ENCODE data around the gene CDKN2B. TPM values are rescaled to one million over a fixed set of nuclear protein-coding genes. Genes with fewer than 3 reads are reported as not detected.

CDKN2B gene
- polyA plus RNA-seq, 1 of the 3 experiments (the other 2 are of a cell fraction) = 6.3 TPM

DNA sequence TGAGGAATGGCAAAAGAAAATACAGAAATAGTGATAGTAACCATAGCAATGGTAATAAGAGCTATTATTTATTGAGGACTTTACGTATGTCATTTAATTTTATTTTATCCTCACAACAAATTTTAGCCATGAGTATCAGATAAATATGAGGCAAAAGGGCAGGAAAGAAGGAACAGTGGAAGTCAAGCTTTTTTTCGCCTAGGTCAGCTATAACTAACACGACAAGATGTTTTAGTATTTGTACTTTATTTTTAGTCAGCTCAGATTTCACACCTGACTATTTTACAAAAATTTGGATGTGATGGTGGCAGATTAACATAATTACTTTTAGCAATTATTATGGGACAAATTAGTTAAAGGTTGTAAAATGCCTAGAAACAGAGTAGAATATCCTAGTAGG lies 34.8 kb upstream of the CDKN2B start:
- POLR2A ChIA-PET = no interaction called here
- H3K79me2 ChIP-seq (ENCODE audit: insufficient read depth) = no peaks in the 10 kb centered on the region
- DNase-seq = no peak
- no peaks in the 10 kb centered on the region for H3K9me2 ChIP-seq
- H3K4me2 ChIP-seq = no peak overlapping the region
- H4K20me1 ChIP-seq (ENCODE audit: insufficient read depth) = no peaks in the 10 kb centered on the region
- TF ChIP-seq, protein P1, sequence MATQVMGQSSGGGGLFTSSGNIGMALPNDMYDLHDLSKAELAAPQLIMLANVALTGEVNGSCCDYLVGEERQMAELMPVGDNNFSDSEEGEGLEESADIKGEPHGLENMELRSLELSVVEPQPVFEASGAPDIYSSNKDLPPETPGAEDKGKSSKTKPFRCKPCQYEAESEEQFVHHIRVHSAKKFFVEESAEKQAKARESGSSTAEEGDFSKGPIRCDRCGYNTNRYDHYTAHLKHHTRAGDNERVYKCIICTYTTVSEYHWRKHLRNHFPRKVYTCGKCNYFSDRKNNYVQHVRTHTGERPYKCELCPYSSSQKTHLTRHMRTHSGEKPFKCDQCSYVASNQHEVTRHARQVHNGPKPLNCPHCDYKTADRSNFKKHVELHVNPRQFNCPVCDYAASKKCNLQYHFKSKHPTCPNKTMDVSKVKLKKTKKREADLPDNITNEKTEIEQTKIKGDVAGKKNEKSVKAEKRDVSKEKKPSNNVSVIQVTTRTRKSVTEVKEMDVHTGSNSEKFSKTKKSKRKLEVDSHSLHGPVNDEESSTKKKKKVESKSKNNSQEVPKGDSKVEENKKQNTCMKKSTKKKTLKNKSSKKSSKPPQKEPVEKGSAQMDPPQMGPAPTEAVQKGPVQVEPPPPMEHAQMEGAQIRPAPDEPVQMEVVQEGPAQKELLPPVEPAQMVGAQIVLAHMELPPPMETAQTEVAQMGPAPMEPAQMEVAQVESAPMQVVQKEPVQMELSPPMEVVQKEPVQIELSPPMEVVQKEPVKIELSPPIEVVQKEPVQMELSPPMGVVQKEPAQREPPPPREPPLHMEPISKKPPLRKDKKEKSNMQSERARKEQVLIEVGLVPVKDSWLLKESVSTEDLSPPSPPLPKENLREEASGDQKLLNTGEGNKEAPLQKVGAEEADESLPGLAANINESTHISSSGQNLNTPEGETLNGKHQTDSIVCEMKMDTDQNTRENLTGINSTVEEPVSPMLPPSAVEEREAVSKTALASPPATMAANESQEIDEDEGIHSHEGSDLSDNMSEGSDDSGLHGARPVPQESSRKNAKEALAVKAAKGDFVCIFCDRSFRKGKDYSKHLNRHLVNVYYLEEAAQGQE (IDR thresholded peaks at IDR 0.05; ENCODE audit: low read depth, low read length) = no peak
- TF ChIP-seq FOXM1 (IDR thresholded peaks at IDR 0.05; ENCODE audit: low read depth) (no peak), EP300 (IDR thresholded peaks at IDR 0.05; ENCODE audit: borderline replicate concordance in 1 of 2, low read depth in 1 of 2, low read length in 1 of 2) (no peak), RAD21 (IDR thresholded peaks at IDR 0.05; ENCODE audit: low read length) (no peak), TAF1 (IDR thresholded peaks at IDR 0.05; ENCODE audit: borderline replicate concordance, low read depth, low read length) (no peak)
- peak overlapping the region in 1 of 2 experiments; percentile 54; a peak in 1 of 4 replicates for H3K27ac ChIP-seq (ENCODE audit: low read depth in 2 of 2, low read length in 1 of 2)
- no peak overlapping the region for H3K9ac ChIP-seq
- H3K9me3 ChIP-seq = no peaks in the 10 kb centered on the region
- H2AFZ ChIP-seq (ENCODE audit: low read depth) = no peak overlapping the region
- 17% methylated on average over 3 of the region's 3 CpGs for WGBS (ENCODE audit: low lambda C conversion rate)
- H3K4me1 ChIP-seq (ENCODE audit: control insufficient read depth in 1 of 2, insufficient read depth in 2 of 2, low read depth in 1 of 2, low read length in 1 of 2) = no peaks in the 10 kb centered on the region; a peak in 1 of 4 replicates
- H3K36me3 ChIP-seq (replicated peaks in 1 of 2; ENCODE audit: control insufficient read depth in 1 of 2, insufficient read depth in 2 of 2, low read length in 1 of 2) = no peaks in the 10 kb centered on the region
- CTCF ChIA-PET = interaction anchor here (0.8 to 2.8 kb wide), 2 partner anchors 10 to 230 kb away, joined by 3 to 11 read pairs; no protein-coding TSS in a partner anchor
- no peaks in the 10 kb centered on the region for H3K27me3 ChIP-seq (ENCODE audit: insufficient read depth)
- peaks cover 13% of the 10 kb centered on the region for H3F3A ChIP-seq (replicated peaks; ENCODE audit: insufficient read depth)
- H3K4me3 ChIP-seq (ENCODE audit: low read depth in 2 of 2, low read length in 1 of 2) = no peak overlapping the region

DNA sequence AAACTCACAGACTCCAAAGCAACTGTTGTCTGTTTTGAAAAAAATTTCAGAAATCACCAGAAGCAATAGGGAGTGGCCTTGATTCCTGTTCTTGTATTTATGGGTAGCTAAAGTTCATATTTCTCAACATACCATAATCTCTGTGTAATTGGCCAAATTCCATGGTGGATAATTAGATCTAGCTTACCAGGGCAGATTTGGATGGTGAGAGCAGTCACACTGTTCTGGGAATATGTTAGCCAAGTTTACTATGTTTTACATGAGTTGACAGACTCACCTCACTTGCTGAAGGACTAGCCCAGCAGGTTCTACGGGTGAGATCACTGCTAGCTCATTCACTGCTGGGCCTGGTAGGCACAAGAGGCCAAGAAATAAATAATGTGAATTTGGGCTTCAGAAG lies 32.7 kb upstream of the CDKN2B start:
- H4K20me1 ChIP-seq (ENCODE audit: insufficient read depth) = no peaks in the 10 kb centered on the region
- no peaks in the 10 kb centered on the region for H3K27me3 ChIP-seq (ENCODE audit: insufficient read depth)
- H3K9me3 ChIP-seq = no peaks in the 10 kb centered on the region
- CTCF ChIA-PET = interaction anchor here (9.0 kb wide), 1 partner anchor 230 kb away, joined by 100 read pairs; no protein-coding TSS in a partner anchor
- H3K27ac ChIP-seq (ENCODE audit: low read depth in 2 of 2, low read length in 1 of 2) = peak overlapping the region in 1 of 2 experiments; percentile 64; a peak in 2 of 4 replicates
- WGBS (ENCODE audit: low lambda C conversion rate) = no CpG with 5 or more reads among the region's 1 CpG
- no peaks in the 10 kb centered on the region; a peak in 1 of 4 replicates for H3K4me1 ChIP-seq (ENCODE audit: control insufficient read depth in 1 of 2, insufficient read depth in 2 of 2, low read depth in 1 of 2, low read length in 1 of 2)
- no peak overlapping the region for H2AFZ ChIP-seq (ENCODE audit: low read depth)
- H3K9me2 ChIP-seq = no peaks in the 10 kb centered on the region
- H3F3A ChIP-seq (replicated peaks; ENCODE audit: insufficient read depth) = peaks cover 13% of the 10 kb centered on the region
- no peaks in the 10 kb centered on the region for H3K36me3 ChIP-seq (replicated peaks in 1 of 2; ENCODE audit: control insufficient read depth in 1 of 2, insufficient read depth in 2 of 2, low read length in 1 of 2)
- no peak overlapping the region for H3K9ac ChIP-seq
- DNase-seq = no peak
- no peak overlapping the region for H3K4me3 ChIP-seq (ENCODE audit: low read depth in 2 of 2, low read length in 1 of 2)
- H3K79me2 ChIP-seq (ENCODE audit: insufficient read depth) = no peaks in the 10 kb centered on the region
- POLR2A ChIA-PET = no interaction called here
- H3K4me2 ChIP-seq = no peak overlapping the region
- TF ChIP-seq POLR2AphosphoS5 (IDR thresholded peaks at IDR 0.05; ENCODE audit: low read depth, low read length) (no peak), YY1 (IDR thresholded peaks at IDR 0.05; ENCODE audit: low read depth) (no peak), NRF1 (IDR thresholded peaks at IDR 0.05; ENCODE audit: low read depth, low read length) (no peak), TAF1 (IDR thresholded peaks at IDR 0.05; ENCODE audit: borderline replicate concordance, low read depth, low read length) (no peak), SIN3A (IDR thresholded peaks at IDR 0.05; ENCODE audit: borderline replicate concordance, low read depth, low read length) (no peak), JUND (IDR thresholded peaks at IDR 0.05) (no peak), EZH2phosphoT487 (IDR thresholded peaks at IDR 0.05; ENCODE audit: borderline replicate concordance, low read depth) (no peak), RCOR1 (IDR thresholded peaks at IDR 0.05; ENCODE audit: low read length) (no peak), NFIC (IDR thresholded peaks at IDR 0.05; ENCODE audit: borderline replicate concordance) (no peak)
- TF ChIP-seq, protein P2, sequence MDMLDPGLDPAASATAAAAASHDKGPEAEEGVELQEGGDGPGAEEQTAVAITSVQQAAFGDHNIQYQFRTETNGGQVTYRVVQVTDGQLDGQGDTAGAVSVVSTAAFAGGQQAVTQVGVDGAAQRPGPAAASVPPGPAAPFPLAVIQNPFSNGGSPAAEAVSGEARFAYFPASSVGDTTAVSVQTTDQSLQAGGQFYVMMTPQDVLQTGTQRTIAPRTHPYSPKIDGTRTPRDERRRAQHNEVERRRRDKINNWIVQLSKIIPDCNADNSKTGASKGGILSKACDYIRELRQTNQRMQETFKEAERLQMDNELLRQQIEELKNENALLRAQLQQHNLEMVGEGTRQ (IDR thresholded peaks at IDR 0.05; ENCODE audit: borderline replicate concordance, low read depth, low read length) = no peak
- TF ChIP-seq, protein P3, sequence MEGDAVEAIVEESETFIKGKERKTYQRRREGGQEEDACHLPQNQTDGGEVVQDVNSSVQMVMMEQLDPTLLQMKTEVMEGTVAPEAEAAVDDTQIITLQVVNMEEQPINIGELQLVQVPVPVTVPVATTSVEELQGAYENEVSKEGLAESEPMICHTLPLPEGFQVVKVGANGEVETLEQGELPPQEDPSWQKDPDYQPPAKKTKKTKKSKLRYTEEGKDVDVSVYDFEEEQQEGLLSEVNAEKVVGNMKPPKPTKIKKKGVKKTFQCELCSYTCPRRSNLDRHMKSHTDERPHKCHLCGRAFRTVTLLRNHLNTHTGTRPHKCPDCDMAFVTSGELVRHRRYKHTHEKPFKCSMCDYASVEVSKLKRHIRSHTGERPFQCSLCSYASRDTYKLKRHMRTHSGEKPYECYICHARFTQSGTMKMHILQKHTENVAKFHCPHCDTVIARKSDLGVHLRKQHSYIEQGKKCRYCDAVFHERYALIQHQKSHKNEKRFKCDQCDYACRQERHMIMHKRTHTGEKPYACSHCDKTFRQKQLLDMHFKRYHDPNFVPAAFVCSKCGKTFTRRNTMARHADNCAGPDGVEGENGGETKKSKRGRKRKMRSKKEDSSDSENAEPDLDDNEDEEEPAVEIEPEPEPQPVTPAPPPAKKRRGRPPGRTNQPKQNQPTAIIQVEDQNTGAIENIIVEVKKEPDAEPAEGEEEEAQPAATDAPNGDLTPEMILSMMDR (IDR thresholded peaks at IDR 0.05) = no peak
- TF ChIP-seq, protein P4, sequence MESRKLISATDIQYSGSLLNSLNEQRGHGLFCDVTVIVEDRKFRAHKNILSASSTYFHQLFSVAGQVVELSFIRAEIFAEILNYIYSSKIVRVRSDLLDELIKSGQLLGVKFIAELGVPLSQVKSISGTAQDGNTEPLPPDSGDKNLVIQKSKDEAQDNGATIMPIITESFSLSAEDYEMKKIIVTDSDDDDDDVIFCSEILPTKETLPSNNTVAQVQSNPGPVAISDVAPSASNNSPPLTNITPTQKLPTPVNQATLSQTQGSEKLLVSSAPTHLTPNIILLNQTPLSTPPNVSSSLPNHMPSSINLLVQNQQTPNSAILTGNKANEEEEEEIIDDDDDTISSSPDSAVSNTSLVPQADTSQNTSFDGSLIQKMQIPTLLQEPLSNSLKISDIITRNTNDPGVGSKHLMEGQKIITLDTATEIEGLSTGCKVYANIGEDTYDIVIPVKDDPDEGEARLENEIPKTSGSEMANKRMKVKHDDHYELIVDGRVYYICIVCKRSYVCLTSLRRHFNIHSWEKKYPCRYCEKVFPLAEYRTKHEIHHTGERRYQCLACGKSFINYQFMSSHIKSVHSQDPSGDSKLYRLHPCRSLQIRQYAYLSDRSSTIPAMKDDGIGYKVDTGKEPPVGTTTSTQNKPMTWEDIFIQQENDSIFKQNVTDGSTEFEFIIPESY (IDR thresholded peaks at IDR 0.05; ENCODE audit: borderline replicate concordance, low read depth) = no peak
- TF ChIP-seq, protein P5, sequence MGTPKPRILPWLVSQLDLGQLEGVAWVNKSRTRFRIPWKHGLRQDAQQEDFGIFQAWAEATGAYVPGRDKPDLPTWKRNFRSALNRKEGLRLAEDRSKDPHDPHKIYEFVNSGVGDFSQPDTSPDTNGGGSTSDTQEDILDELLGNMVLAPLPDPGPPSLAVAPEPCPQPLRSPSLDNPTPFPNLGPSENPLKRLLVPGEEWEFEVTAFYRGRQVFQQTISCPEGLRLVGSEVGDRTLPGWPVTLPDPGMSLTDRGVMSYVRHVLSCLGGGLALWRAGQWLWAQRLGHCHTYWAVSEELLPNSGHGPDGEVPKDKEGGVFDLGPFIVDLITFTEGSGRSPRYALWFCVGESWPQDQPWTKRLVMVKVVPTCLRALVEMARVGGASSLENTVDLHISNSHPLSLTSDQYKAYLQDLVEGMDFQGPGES (IDR thresholded peaks at IDR 0.05; ENCODE audit: low read depth, low read length) = no peak

Measured in SK-N-SH (cell line).